Measurements from ENCODE around the gene HEATR1.

Gene HEATR1

DNA sequence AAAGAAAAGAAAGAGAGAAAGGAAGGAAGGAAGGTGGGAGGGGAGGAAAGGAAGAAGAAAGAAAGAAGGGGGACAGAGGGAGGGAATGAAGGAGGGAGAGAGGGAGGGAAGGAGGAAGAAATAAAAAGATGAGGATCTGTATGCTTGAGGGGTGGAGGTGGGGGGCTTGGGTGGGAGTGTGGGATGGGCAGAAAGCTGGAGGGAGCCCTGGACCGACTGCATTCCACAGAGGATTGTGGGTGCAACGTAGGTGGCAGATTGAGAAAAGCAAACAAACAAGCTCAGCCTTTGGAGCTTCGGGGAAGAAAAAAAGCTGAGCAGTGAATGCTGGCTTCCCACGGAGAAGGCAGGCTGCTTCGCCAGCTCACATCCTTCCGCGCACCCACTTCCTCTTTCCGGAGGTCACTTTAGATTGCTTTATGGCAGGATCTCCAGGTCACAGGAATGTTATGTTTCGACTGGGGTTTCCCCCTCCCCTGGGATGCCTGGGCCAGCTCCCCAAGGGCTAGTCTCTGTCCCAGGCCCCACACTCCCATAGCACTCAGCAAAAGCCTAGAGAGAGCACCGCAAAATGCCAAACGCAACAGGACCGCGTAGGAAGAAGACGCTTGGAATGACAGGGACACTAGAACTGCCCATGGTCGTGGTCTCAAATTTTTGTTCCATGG, 101.2 kb downstream of the HEATR1 start:
- TF ChIP-seq, protein P1, sequence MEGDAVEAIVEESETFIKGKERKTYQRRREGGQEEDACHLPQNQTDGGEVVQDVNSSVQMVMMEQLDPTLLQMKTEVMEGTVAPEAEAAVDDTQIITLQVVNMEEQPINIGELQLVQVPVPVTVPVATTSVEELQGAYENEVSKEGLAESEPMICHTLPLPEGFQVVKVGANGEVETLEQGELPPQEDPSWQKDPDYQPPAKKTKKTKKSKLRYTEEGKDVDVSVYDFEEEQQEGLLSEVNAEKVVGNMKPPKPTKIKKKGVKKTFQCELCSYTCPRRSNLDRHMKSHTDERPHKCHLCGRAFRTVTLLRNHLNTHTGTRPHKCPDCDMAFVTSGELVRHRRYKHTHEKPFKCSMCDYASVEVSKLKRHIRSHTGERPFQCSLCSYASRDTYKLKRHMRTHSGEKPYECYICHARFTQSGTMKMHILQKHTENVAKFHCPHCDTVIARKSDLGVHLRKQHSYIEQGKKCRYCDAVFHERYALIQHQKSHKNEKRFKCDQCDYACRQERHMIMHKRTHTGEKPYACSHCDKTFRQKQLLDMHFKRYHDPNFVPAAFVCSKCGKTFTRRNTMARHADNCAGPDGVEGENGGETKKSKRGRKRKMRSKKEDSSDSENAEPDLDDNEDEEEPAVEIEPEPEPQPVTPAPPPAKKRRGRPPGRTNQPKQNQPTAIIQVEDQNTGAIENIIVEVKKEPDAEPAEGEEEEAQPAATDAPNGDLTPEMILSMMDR (IDR thresholded peaks at IDR 0.05; ENCODE audit: insufficient read depth, low read depth, low read length, missing control alignments), result no peak
- H3K4me3 ChIP-seq (ENCODE audit: low read length), result peak overlapping the region; percentile 16
- peak; percentile 85 for DNase-seq (ENCODE audit: low read depth)

DNA sequence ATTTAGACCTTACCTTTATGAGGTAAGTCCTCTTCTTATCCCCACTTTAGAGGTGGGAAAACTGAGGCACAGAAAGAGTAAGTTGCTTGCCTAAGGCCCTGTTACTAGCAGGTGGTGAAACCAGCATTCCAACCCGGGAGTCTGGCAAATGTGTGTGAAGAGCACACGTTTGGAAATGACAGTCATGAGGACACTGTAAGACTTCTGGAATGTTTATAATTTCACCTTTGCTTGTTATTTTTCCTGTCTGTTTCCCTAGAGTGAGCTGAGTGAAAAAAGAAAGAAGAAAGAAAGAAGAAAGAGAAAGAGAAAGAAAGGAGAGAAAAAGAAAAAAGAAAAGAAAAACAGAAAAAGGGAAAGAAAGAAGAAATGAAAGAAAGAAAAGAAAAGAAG, 101.7 kb downstream of the HEATR1 start:
- no peak overlapping the region for H3K4me3 ChIP-seq (ENCODE audit: low read length)
- DNase-seq (ENCODE audit: low read depth), result peak; percentile 78
- TF ChIP-seq, protein P1 (IDR thresholded peaks at IDR 0.05; ENCODE audit: insufficient read depth, low read depth, low read length, missing control alignments), result no peak

DNA sequence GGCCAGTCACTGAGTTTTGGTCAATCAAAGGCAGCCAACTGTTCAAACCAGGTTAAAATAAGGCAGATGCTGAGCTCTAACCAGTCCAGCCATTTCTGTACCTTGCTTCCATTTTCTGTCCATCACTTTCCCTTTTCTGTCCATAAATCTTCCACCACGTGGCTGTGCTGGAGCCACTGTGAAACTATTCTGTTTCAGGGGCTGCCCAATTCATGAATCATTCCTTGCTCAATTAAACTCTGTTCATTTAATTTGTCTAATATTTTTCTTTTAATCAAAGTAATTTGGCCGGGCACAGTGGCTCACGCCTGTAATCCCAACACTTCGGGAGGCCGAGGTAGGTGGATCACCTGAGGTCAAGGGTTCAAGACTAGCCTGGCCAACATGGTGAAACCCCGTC, 103.2 kb downstream of the HEATR1 start:
- no peak for DNase-seq (ENCODE audit: low read depth)
- H3K4me3 ChIP-seq (ENCODE audit: low read length), result no peak overlapping the region
- TF ChIP-seq, protein P1 (IDR thresholded peaks at IDR 0.05; ENCODE audit: insufficient read depth, low read depth, low read length, missing control alignments), result no peak

Measured in epithelial cell of esophagus (primary cell).